Measurements from ENCODE around the gene COL2A1. TPM values are rescaled to one million over a fixed set of nuclear protein-coding genes. Genes with fewer than 3 reads are reported as not detected.

Gene COL2A1
- total RNA-seq, 4 donors from 2014 or later = not detected

- intact Hi-C loops (cut with DNase I) = loop anchor here (5.0 kb wide), 1 partner anchor 34 kb away; no protein-coding TSS in a partner anchor
- Histone ChIP-seq H3K4me1 (peaks cover 0 to 13% (median 0%) of the 10 kb centered on the region in 3 donors), H3K36me3 (no peaks in the 10 kb centered on the region), H3K27ac (no peak overlapping the region), H3K4me3 (no peak overlapping the region), H3K27me3 (peaks cover 0 to 32% (median under 1%) of the 10 kb centered on the region in 4 donors), H3K9me3 (no peaks in the 10 kb centered on the region)
- DNase-seq = no peak
- 82 to 84% methylated on average over 9 of the region's 9 CpGs for WGBS, 2 donors
- no peak for TF ChIP-seq POLR2A (IDR thresholded peaks at IDR 0.05)
- TF ChIP-seq, protein P1, sequence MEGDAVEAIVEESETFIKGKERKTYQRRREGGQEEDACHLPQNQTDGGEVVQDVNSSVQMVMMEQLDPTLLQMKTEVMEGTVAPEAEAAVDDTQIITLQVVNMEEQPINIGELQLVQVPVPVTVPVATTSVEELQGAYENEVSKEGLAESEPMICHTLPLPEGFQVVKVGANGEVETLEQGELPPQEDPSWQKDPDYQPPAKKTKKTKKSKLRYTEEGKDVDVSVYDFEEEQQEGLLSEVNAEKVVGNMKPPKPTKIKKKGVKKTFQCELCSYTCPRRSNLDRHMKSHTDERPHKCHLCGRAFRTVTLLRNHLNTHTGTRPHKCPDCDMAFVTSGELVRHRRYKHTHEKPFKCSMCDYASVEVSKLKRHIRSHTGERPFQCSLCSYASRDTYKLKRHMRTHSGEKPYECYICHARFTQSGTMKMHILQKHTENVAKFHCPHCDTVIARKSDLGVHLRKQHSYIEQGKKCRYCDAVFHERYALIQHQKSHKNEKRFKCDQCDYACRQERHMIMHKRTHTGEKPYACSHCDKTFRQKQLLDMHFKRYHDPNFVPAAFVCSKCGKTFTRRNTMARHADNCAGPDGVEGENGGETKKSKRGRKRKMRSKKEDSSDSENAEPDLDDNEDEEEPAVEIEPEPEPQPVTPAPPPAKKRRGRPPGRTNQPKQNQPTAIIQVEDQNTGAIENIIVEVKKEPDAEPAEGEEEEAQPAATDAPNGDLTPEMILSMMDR (IDR thresholded peaks at IDR 0.05) = no peak
Observed at GRCh38 chr12:47941475-47941780, 62.8 kb downstream of the COL2A1 start.

- no peaks in the 10 kb centered on the region for H3K9me3 ChIP-seq
- TF ChIP-seq POLR2A (IDR thresholded peaks at IDR 0.05) = no peak
- TF ChIP-seq, protein P1 (IDR thresholded peaks at IDR 0.05) = no peak
- DNase-seq = no peak
Observed at GRCh38 chr12:47940773-47941474, 63.4 kb downstream of the COL2A1 start.

GRCh38 chr12:47939009-47939601 is 65.2 kb downstream of the COL2A1 start:
- Histone ChIP-seq H3K27me3 (peaks cover 0 to 32% (median under 1%) of the 10 kb centered on the region in 4 donors), H3K4me1 (peaks cover 0 to 7% (median 0%) of the 10 kb centered on the region in 3 donors), H3K9me3 (no peaks in the 10 kb centered on the region), H3K27ac (no peak overlapping the region), H3K36me3 (no peaks in the 10 kb centered on the region), H3K4me3 (no peak overlapping the region)
- no peak for TF ChIP-seq POLR2A (IDR thresholded peaks at IDR 0.05)
- TF ChIP-seq, protein P1 (IDR thresholded peaks at IDR 0.05) = no peak
- no peak for DNase-seq
- WGBS, 2 donors = 78 to 86% methylated on average over 5 to 6 of the region's 6 CpGs
- intact Hi-C loops (cut with DNase I) = no loop called here

More at GRCh38 chr12:47940773-47941474, 63.4 kb downstream of the COL2A1 start:
- Histone ChIP-seq H3K36me3 (no peaks in the 10 kb centered on the region), H3K4me1 (peaks cover 0 to 8% (median 0%) of the 10 kb centered on the region in 3 donors), H3K27me3 (peaks cover 0 to 32% (median under 1%) of the 10 kb centered on the region in 4 donors), H3K4me3 (no peak overlapping the region), H3K27ac (no peak overlapping the region)
- intact Hi-C loops (cut with DNase I) = loop anchor here (5.0 kb wide), 1 partner anchor 34 kb away; no protein-coding TSS in a partner anchor
- WGBS, 2 donors = 86 to 92% methylated on average over 10 of the region's 10 CpGs

- no peaks in the 10 kb centered on the region for H3K9me3 ChIP-seq
- H3K27me3 ChIP-seq = peaks cover 0 to 30% (median under 1%) of the 10 kb centered on the region in 4 donors
- no peak overlapping the region for H3K27ac ChIP-seq
- intact Hi-C loops (cut with DNase I) = no loop called here
- WGBS, 2 donors = 80% methylated on average over 1 of the region's 4 CpGs; no CpG with 5 or more reads in 1 of the 2 donors
- H3K4me3 ChIP-seq = no peak overlapping the region
- H3K4me1 ChIP-seq = peaks cover 0 to 7% (median 0%) of the 10 kb centered on the region in 3 donors
- TF ChIP-seq, protein P1 (IDR thresholded peaks at IDR 0.05) = no peak
- TF ChIP-seq POLR2A (IDR thresholded peaks at IDR 0.05) = no peak
- no peak for DNase-seq
- no peaks in the 10 kb centered on the region for H3K36me3 ChIP-seq
Observed at GRCh38 chr12:47938594-47938993, 65.7 kb downstream of the COL2A1 start.

GRCh38 chr12:47938093-47938492 is 66.2 kb downstream of the COL2A1 start:
- intact Hi-C loops (cut with DNase I) = no loop called here
- no peak for TF ChIP-seq POLR2A (IDR thresholded peaks at IDR 0.05)
- TF ChIP-seq, protein P1 (IDR thresholded peaks at IDR 0.05) = no peak
- H3K27me3 ChIP-seq = peaks cover 0 to 25% (median under 1%) of the 10 kb centered on the region in 4 donors
- no peak overlapping the region for H3K27ac ChIP-seq
- peaks cover 0 to 7% (median 0%) of the 10 kb centered on the region in 3 donors for H3K4me1 ChIP-seq
- no peaks in the 10 kb centered on the region for H3K9me3 ChIP-seq
- DNase-seq = no peak
- WGBS, 2 donors = 100% methylated on average over 1 of the region's 1 CpG
- H3K4me3 ChIP-seq = no peak overlapping the region
- H3K36me3 ChIP-seq = no peaks in the 10 kb centered on the region
